Effector memory CD4-positive, alpha-beta T cell (primary cell): Measurements from ENCODE around the gene CDH22.

Experiments used
- DNase-seq, 3 donors: peaks; one replicate each; pipeline ENCODE4 v3.0.0-alpha.2; 2020
- H3K27ac ChIP-seq: 2 replicates; pipeline ENCODE4 v1.7.0; 2013; ENCODE audit warnings: mild to moderate bottlenecking, low read length, moderate library complexity; ENCODE audit not compliant: insufficient read depth, poor library complexity, severe bottlenecking
- H3K27me3 ChIP-seq: replicated peaks from 2 replicates; pipeline ENCODE4 v1.7.0; 2013; ENCODE audit warnings: mild to moderate bottlenecking, low read length; ENCODE audit not compliant: insufficient read depth, control insufficient read depth, poor library complexity, severe bottlenecking
- H3K36me3 ChIP-seq: 2 replicates; pipeline ENCODE4 v1.7.0; 2013; ENCODE audit warnings: mild to moderate bottlenecking, low read length, moderate library complexity; ENCODE audit not compliant: control insufficient read depth, insufficient read depth
- H3K4me1 ChIP-seq: 2 replicates; pipeline ENCODE4 v1.7.0; 2013; ENCODE audit warnings: low read length, mild to moderate bottlenecking; ENCODE audit not compliant: control insufficient read depth, insufficient read depth, poor library complexity, severe bottlenecking
- H3K4me3 ChIP-seq: 2 replicates; pipeline ENCODE4 v1.7.0; 2013; ENCODE audit warnings: low read length, low read depth, mild to moderate bottlenecking; ENCODE audit not compliant: insufficient read depth, poor library complexity, severe bottlenecking
- H3K9me3 ChIP-seq: 2 replicates; pipeline ENCODE4 v1.7.0; 2013; ENCODE audit warnings: mild to moderate bottlenecking, low read length, moderate library complexity; ENCODE audit not compliant: control insufficient read depth

Gene CDH22

GRCh38 chr20:46300281-46300680, 8.0 kb downstream of the CDH22 start:
- H3K9me3 ChIP-seq, result no peaks in the 10 kb centered on the region

GRCh38 chr20:46299078-46299477, 9.2 kb downstream of the CDH22 start:
- no peak overlapping the region for H3K27ac ChIP-seq
- DNase-seq, result no peak
- no peak overlapping the region for H3K4me3 ChIP-seq
- H3K36me3 ChIP-seq, result no peaks in the 10 kb centered on the region
- no peaks in the 10 kb centered on the region for H3K4me1 ChIP-seq
- no peaks in the 10 kb centered on the region for H3K27me3 ChIP-seq
- no peaks in the 10 kb centered on the region for H3K9me3 ChIP-seq

More at GRCh38 chr20:46300281-46300680, 8.0 kb downstream of the CDH22 start:
- no peak overlapping the region for H3K27ac ChIP-seq
- DNase-seq, result no peak
- no peaks in the 10 kb centered on the region for H3K36me3 ChIP-seq
- no peak overlapping the region for H3K4me3 ChIP-seq
- H3K4me1 ChIP-seq, result no peaks in the 10 kb centered on the region
- H3K27me3 ChIP-seq, result no peaks in the 10 kb centered on the region

GRCh38 chr20:46298374-46298773, 9.9 kb downstream of the CDH22 start:
- Histone ChIP-seq H3K4me3 (no peak overlapping the region), H3K27ac (no peak overlapping the region), H3K9me3 (no peaks in the 10 kb centered on the region), H3K27me3 (no peaks in the 10 kb centered on the region), H3K4me1 (no peaks in the 10 kb centered on the region), H3K36me3 (no peaks in the 10 kb centered on the region)
- no peak for DNase-seq

GRCh38 chr20:46296526-46297250, 11.6 kb downstream of the CDH22 start:
- no peak for DNase-seq
- H3K27me3 ChIP-seq, result no peaks in the 10 kb centered on the region
- H3K4me3 ChIP-seq, result no peak overlapping the region
- H3K27ac ChIP-seq, result no peak overlapping the region
- no peaks in the 10 kb centered on the region for H3K9me3 ChIP-seq
- H3K4me1 ChIP-seq, result no peaks in the 10 kb centered on the region
- no peaks in the 10 kb centered on the region for H3K36me3 ChIP-seq

- Histone ChIP-seq H3K36me3 (no peaks in the 10 kb centered on the region), H3K9me3 (no peaks in the 10 kb centered on the region), H3K27ac (no peak overlapping the region), H3K27me3 (no peaks in the 10 kb centered on the region), H3K4me1 (no peaks in the 10 kb centered on the region), H3K4me3 (no peak overlapping the region)
- DNase-seq, result no peak
Observed at GRCh38 chr20:46293084-46293483, 15.2 kb downstream of the CDH22 start.

GRCh38 chr20:46291401-46291800, 16.9 kb downstream of the CDH22 start:
- no peak overlapping the region for H3K27ac ChIP-seq
- no peak for DNase-seq
- H3K4me3 ChIP-seq, result no peak overlapping the region
- no peaks in the 10 kb centered on the region for H3K9me3 ChIP-seq
- H3K27me3 ChIP-seq, result no peaks in the 10 kb centered on the region
- H3K36me3 ChIP-seq, result no peaks in the 10 kb centered on the region
- H3K4me1 ChIP-seq, result no peaks in the 10 kb centered on the region

- Histone ChIP-seq H3K9me3 (no peaks in the 10 kb centered on the region), H3K4me3 (no peak overlapping the region), H3K27ac (no peak overlapping the region), H3K4me1 (no peaks in the 10 kb centered on the region), H3K27me3 (no peaks in the 10 kb centered on the region), H3K36me3 (no peaks in the 10 kb centered on the region)
- DNase-seq, result no peak
Observed at GRCh38 chr20:46289432-46289831, 18.9 kb downstream of the CDH22 start.

- no peaks in the 10 kb centered on the region for H3K36me3 ChIP-seq
Observed at GRCh38 chr20:46286977-46287376, 21.3 kb downstream of the CDH22 start.

GRCh38 chr20:46286382-46286781, 21.9 kb downstream of the CDH22 start:
- Histone ChIP-seq H3K27me3 (no peaks in the 10 kb centered on the region), H3K27ac (no peak overlapping the region)

More at GRCh38 chr20:46286977-46287376, 21.3 kb downstream of the CDH22 start:
- no peaks in the 10 kb centered on the region for H3K4me1 ChIP-seq
- DNase-seq, result no peak
- no peaks in the 10 kb centered on the region for H3K9me3 ChIP-seq
- H3K27me3 ChIP-seq, result no peaks in the 10 kb centered on the region
- H3K27ac ChIP-seq, result no peak overlapping the region
- no peak overlapping the region for H3K4me3 ChIP-seq

GRCh38 chr20:46285740-46286139, 22.6 kb downstream of the CDH22 start:
- no peak for DNase-seq
- Histone ChIP-seq H3K27ac (no peak overlapping the region), H3K4me3 (no peak overlapping the region), H3K27me3 (no peaks in the 10 kb centered on the region), H3K36me3 (no peaks in the 10 kb centered on the region), H3K9me3 (no peaks in the 10 kb centered on the region), H3K4me1 (no peaks in the 10 kb centered on the region)

More at GRCh38 chr20:46286382-46286781, 21.9 kb downstream of the CDH22 start:
- no peaks in the 10 kb centered on the region for H3K36me3 ChIP-seq
- no peak for DNase-seq
- H3K9me3 ChIP-seq, result no peaks in the 10 kb centered on the region
- H3K4me3 ChIP-seq, result no peak overlapping the region
- H3K4me1 ChIP-seq, result no peaks in the 10 kb centered on the region
